ENCODE data around the gene FBXO34. TPM values are rescaled to one million over a fixed set of nuclear protein-coding genes. Genes with fewer than 3 reads are reported as not detected.
A peak's percentile ranks its signal among the peaks of the same experiment; 100 is the strongest.

FBXO34 gene
- total and polyA plus RNA-seq, 9 of the 15 experiments (the other 6 are each of a cell fraction or from before 2014, with no cell fraction given): 6.3 to 24.9 (median 16.2) TPM

DNA sequence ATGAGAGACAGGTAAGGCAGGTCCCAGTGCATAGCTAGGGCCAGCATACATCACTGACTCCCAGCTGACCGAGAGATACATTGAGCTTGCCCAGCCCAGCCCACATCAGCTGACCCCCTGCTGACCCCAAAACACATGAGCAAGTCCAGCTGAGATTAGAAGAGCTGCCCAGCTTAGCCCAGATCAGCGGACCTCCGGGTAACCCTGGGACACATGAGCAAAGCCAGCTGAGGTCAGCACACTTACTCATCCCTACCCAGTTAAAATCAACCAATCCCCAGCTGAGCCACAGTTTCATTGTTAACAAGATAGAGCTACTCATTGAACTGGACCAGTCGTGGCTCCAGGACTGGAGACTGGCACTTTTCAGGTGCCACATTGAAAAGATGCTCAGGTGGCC, 21.8 kb upstream of the FBXO34 start:
- Histone ChIP-seq H3K4me1 (replicated peaks in 1 of 2; ENCODE audit: control insufficient read depth in 2 of 2, insufficient read depth in 2 of 2, low read length in 2 of 2) (no peaks in the 10 kb centered on the region; a peak in 1 of 5 replicates), H3K36me3 (ENCODE audit: control insufficient read depth, insufficient read depth, low read length) (no peaks in the 10 kb centered on the region), H3K9me1 (ENCODE audit: control insufficient read depth, insufficient read depth, low read length) (no peaks in the 10 kb centered on the region), H4K20me1 (replicated peaks; ENCODE audit: control insufficient read depth, insufficient read depth, low read length) (no peaks in the 10 kb centered on the region), H3K9ac (ENCODE audit: insufficient read depth in 1 of 2, low read depth in 2 of 2, low read length in 2 of 2) (no peak overlapping the region), H3K27ac (ENCODE audit: extremely low read depth, low read depth, low read length) (no peak overlapping the region), H3K4me3 (no peak overlapping the region), H3K27me3 (ENCODE audit: control insufficient read depth in 2 of 2, insufficient read depth in 2 of 2, low read length in 2 of 2) (peaks cover 3 to 10% of the 10 kb centered on the region in 2 experiments), H3K9me3 (replicated peaks; ENCODE audit: control insufficient read depth, insufficient read depth, low read depth, low read length) (no peaks in the 10 kb centered on the region), H3K79me2 (ENCODE audit: control insufficient read depth, insufficient read depth, low read length) (no peaks in the 10 kb centered on the region), H2AFZ (ENCODE audit: low read depth, low read length) (no peak overlapping the region), H3K4me2 (ENCODE audit: insufficient read depth, low read length) (no peak overlapping the region)
- ChIA-PET CTCF (ENCODE audit: low intra/inter-chr PET ratio) (no interaction called here), POLR2A (interaction anchor here (0.9 kb wide), 1 partner anchor 18 kb away, joined by 5 read pairs; no protein-coding TSS in a partner anchor)
- BruUV-seq (replicated peaks): no TSS peak
- in situ Hi-C loops (cut with MboI): no loop called here
- ATAC-seq (peak; percentile 48), FAIRE-seq (no peak), DNase-seq (ENCODE audit: extremely low read depth in 1 of 4, low spot score in 3 of 4) (peak in 1 of 4 experiments; percentile 28)
- intact Hi-C loops (cut with micrococcal nuclease): no loop called here
- 0% methylated on average over 4 of the region's 4 CpGs for WGBS (ENCODE audit: insufficient coverage, low coverage, missing lambda C conversion rate)
- TF ChIP-seq PHTF2 (CRISPR knock-in tag; IDR thresholded peaks at IDR 0.05) (no peak), TAF9B (IDR thresholded peaks at IDR 0.05; ENCODE audit: partially characterized antibody) (peak; percentile 39), SRSF9 (IDR thresholded peaks at IDR 0.05; ENCODE audit: borderline replicate concordance, low read depth, low read length) (no peak), NR2C2 (CRISPR knock-in tag; IDR thresholded peaks at IDR 0.05) (no peak), NR2C2 (tag; IDR thresholded peaks at IDR 0.05) (0 out of 2 replicates have a peak, but pooled peaks have one; percentile 21), DACH1 (IDR thresholded peaks at IDR 0.05; ENCODE audit: partially characterized antibody) (peak; percentile 11), FOSL1 (tag; conservative IDR thresholded peaks at IDR 0.05) (peak; percentile 46)
- TF ChIP-seq, protein P1, sequence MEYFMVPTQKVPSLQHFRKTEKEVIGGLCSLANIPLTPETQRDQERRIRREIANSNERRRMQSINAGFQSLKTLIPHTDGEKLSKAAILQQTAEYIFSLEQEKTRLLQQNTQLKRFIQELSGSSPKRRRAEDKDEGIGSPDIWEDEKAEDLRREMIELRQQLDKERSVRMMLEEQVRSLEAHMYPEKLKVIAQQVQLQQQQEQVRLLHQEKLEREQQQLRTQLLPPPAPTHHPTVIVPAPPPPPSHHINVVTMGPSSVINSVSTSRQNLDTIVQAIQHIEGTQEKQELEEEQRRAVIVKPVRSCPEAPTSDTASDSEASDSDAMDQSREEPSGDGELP (CRISPR knock-in tag; IDR thresholded peaks at IDR 0.05; ENCODE audit: borderline replicate concordance): peak; percentile 53
